ENCODE measurements around the gene BAIAP2. TPM values are rescaled to one million over a fixed set of nuclear protein-coding genes. Genes with fewer than 3 reads are reported as not detected.
A peak's percentile ranks its signal among the peaks of the same experiment; 100 is the strongest.

The BAIAP2 gene
- total RNA-seq, 1 donor from 2014 or later, result 139 TPM

- intact Hi-C loops (cut with DNase I), result no loop called here
- peak; percentile 88 for DNase-seq
- TF ChIP-seq CTCF (IDR thresholded peaks at IDR 0.05), result no peak
- Histone ChIP-seq H3K4me1 (no peaks in the 10 kb centered on the region), H3K9me3 (no peaks in the 10 kb centered on the region), H3K36me3 (peaks cover 8% of the 10 kb centered on the region), H3K27ac (peak overlapping the region; percentile 36), H3K27me3 (no peaks in the 10 kb centered on the region), H3K4me3 (peak overlapping the region; percentile 16)
- peak; percentile 61 for ATAC-seq
Measured at GRCh38 chr17:81119223-81120148, 84.5 kb downstream of the BAIAP2 start.

DNA sequence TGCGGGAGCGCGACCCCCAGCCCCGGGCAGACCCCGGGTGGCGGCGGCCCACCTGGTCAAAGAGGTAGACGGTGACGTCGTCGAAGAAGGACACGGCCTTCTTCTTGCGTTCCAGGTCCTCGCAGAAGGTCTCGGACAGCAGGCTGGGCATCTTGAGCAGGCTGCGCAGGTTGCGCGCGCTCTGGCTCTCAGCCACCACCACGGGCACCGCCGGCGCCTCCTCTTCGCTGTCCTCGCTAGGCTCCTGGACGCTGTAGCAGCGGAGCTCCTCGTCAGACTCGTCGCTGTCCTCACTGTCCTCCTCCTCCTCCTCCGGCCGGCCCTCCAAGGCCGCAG, 85.2 kb downstream of the BAIAP2 start:
- peaks cover 8% of the 10 kb centered on the region for H3K36me3 ChIP-seq
- no peaks in the 10 kb centered on the region for H3K4me1 ChIP-seq
- ATAC-seq, result no peak
- no peak for TF ChIP-seq CTCF (IDR thresholded peaks at IDR 0.05)
- H3K27ac ChIP-seq, result peak overlapping the region; percentile 36
- intact Hi-C loops (cut with DNase I), result no loop called here
- DNase-seq, result no peak
- no peak overlapping the region for H3K4me3 ChIP-seq
- no peaks in the 10 kb centered on the region for H3K9me3 ChIP-seq
- H3K27me3 ChIP-seq, result no peaks in the 10 kb centered on the region

DNA sequence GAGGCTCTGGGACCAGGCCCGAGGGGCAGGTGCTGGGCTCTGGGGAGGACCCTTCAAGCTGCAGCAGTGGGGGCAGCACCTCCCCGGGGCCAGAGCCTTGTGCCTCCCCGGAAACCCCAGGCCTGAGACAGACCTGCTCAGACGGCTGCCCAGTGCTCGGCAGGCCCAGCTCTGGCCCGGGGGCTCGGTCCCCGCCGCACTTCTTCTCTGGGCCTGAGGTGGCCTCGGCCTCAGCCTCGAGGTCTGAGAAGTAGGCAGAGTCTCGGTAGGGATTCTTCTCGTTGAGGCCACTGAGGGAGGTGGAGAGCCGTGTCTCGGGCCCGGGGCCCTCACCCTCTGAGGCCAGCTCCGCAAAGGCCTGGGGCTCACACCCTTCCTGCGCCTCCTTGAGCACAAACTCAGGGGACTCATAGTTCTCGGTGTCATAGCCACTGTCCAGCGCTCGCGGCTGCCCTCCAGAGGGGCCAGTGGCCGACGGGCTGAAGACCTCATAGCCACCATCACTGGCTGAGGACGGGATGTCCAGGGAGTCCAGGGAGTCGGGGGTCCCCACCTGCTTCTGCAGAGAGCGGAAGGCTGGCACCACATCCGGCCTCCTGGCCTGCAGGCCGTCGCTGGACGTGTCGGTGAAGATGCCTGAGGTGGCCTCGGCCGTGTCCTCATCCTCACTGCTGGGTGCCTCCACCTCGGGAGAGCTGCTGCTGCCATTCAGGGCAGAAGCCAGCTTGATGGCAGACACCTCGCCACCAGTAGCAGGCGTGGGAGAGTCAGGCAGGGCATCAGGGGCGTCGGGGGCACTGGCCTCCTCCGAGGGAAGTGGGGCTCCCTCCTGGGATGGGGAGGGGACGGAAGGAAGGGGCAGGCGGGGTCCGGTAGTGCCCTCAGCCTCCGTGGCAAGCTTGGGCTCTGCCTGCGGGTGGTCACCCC, 86.0 kb downstream of the BAIAP2 start:
- ATAC-seq, result no peak
- no peak for DNase-seq
- Histone ChIP-seq H3K27ac (no peak overlapping the region), H3K4me3 (no peak overlapping the region), H3K9me3 (no peaks in the 10 kb centered on the region), H3K36me3 (peaks cover 5% of the 10 kb centered on the region), H3K27me3 (no peaks in the 10 kb centered on the region), H3K4me1 (no peaks in the 10 kb centered on the region)
- TF ChIP-seq CTCF (IDR thresholded peaks at IDR 0.05), result no peak
- intact Hi-C loops (cut with DNase I), result no loop called here

- no peak for TF ChIP-seq CTCF (IDR thresholded peaks at IDR 0.05)
- DNase-seq, result no peak
- no peaks in the 10 kb centered on the region for H3K9me3 ChIP-seq
- no peak for ATAC-seq
- no peaks in the 10 kb centered on the region for H3K36me3 ChIP-seq
- no peak overlapping the region for H3K27ac ChIP-seq
- no peak overlapping the region for H3K4me3 ChIP-seq
- no peaks in the 10 kb centered on the region for H3K27me3 ChIP-seq
- intact Hi-C loops (cut with DNase I), result no loop called here
- H3K4me1 ChIP-seq, result no peaks in the 10 kb centered on the region
Measured at GRCh38 chr17:81121841-81122733, 87.1 kb downstream of the BAIAP2 start.
